ENCODE measurements around the gene OGFOD3.

GRCh38 chr17:82358465-82359350, 59.7 kb downstream of the OGFOD3 start, which contains the start of gene TEX19:
- no peak for TF ChIP-seq CTCF (conservative IDR thresholded peaks at IDR 0.05 in 1 of 2, IDR thresholded peaks at IDR 0.05 in 1 of 2; ENCODE audit: extremely low read depth in 1 of 2, insufficient read depth in 1 of 2, low read depth in 1 of 2, low read length in 2 of 2)
- TF ChIP-seq EZH2 (IDR thresholded peaks at IDR 0.05; ENCODE audit: borderline replicate concordance, low read length), result no peak

All from mammary epithelial cell (primary cell).